Fibroblast of mammary gland (primary cell): ENCODE data around the gene TP53INP2.

Experiments used
- DNase-seq: peaks from one replicate; pipeline ENCODE4 v3.0.0-alpha.2; 2010; ENCODE audit warnings: low read depth
- H3K4me3 ChIP-seq: 2 replicates; pipeline ENCODE4 v1.5.1; 2011; ENCODE audit warnings: low read depth, mild to moderate bottlenecking, low read length, moderate library complexity; ENCODE audit not compliant: control insufficient read depth
- TF ChIP-seq, protein P1 (sequence below): conservative IDR thresholded peaks from 2 replicates; pipeline ENCODE4 v1.5.1; 2011; ENCODE audit warnings: low read depth, low read length, inconsistent platforms; ENCODE audit not compliant: control insufficient read depth, insufficient read depth

Gene TP53INP2

DNA sequence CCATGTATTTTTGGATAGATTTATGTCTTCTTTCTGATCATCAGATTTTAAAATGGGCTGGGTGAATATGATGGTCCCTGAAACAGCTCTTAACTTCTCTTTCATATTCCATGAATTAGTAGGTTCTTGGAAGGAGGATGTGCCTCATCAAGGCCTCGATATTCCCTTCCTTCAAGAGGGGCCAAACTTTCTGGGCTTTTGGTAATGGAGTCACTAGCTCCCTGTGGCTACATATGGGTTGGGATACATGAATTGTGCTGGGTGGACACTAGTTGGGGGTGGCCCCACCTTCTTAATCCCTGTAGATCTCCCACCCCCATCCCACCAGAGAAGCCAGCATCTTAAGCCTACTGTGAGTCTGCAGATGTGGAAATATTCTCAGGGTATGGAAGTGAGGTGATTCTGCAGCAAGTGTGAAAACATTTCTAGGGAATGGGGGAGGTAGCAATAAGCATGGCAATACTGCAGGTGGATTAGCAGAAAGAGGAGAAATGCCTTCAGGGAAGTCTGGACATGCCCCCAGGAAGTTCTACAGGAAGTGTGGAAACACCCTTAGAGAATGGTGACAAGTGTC is 2.2 kb downstream of the TP53INP2 start:
- DNase-seq, result no peak
- H3K4me3 ChIP-seq, result no peak overlapping the region
- TF ChIP-seq, protein P1, sequence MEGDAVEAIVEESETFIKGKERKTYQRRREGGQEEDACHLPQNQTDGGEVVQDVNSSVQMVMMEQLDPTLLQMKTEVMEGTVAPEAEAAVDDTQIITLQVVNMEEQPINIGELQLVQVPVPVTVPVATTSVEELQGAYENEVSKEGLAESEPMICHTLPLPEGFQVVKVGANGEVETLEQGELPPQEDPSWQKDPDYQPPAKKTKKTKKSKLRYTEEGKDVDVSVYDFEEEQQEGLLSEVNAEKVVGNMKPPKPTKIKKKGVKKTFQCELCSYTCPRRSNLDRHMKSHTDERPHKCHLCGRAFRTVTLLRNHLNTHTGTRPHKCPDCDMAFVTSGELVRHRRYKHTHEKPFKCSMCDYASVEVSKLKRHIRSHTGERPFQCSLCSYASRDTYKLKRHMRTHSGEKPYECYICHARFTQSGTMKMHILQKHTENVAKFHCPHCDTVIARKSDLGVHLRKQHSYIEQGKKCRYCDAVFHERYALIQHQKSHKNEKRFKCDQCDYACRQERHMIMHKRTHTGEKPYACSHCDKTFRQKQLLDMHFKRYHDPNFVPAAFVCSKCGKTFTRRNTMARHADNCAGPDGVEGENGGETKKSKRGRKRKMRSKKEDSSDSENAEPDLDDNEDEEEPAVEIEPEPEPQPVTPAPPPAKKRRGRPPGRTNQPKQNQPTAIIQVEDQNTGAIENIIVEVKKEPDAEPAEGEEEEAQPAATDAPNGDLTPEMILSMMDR, result no peak

DNA sequence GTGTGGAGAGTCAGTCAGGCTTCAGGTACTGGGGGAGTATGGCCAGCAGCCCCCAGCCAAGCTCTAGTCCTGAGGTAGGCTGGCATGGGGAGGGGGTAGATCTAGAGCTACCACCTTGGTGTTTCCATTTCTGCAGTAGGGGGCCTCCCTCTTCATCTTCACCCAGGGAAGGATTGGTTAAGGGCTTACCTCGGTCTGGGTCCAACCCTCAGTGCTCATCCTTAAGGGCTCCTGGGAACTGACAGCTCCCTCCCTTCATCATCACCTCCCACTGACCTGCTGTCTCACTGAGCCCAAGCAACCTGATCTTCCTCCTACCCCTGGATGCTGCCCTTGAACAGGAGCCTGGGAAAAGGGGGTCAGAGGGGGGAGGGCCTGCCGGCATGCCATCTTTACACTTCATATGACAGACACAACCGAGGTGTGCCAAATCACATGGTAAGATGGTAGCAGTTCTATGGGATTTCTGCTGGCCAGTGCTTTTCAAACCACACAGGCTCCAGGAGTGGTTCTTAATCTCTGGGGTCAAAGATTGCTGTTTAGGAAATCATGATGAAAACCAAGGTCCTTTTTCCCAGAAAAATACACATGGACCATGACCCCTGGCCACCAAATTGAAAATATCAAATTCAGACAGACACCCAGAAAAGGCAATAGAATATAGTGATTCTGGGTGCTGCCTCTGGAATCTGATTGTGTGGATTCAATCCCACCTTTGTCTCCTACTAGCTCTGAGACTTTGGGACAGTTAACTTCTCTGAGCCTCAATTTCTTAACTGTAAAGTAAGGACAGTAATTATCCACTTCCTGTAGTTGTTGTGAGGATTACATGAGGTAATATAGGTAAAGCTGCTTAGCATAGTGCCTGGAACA is 3.0 kb downstream of the TP53INP2 start:
- TF ChIP-seq, protein P1, result no peak
- H3K4me3 ChIP-seq, result no peak overlapping the region
- DNase-seq, result no peak

DNA sequence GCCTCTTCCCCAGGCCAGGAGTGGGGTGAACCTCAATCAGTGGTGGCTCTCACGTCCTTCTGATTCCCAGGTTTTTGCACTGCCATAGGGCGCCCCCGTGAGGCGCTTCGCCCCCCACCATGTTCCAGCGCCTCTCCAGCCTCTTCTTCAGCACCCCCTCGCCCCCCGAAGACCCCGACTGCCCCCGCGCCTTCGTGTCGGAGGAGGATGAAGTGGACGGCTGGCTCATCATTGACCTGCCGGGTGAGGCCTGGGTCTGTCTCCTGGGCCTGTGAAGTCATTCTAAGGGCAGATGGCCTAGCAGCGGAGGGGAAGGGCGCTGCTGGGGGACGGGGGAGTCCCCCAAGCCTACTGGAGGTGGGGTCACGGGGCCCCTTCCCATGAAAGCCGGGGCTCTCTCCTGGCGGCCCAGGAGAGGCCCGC is 4.5 kb downstream of the TP53INP2 start:
- TF ChIP-seq, protein P1, result peak; percentile 60
- peak; percentile 45 for DNase-seq
- peak overlapping the region; percentile 67 for H3K4me3 ChIP-seq

DNA sequence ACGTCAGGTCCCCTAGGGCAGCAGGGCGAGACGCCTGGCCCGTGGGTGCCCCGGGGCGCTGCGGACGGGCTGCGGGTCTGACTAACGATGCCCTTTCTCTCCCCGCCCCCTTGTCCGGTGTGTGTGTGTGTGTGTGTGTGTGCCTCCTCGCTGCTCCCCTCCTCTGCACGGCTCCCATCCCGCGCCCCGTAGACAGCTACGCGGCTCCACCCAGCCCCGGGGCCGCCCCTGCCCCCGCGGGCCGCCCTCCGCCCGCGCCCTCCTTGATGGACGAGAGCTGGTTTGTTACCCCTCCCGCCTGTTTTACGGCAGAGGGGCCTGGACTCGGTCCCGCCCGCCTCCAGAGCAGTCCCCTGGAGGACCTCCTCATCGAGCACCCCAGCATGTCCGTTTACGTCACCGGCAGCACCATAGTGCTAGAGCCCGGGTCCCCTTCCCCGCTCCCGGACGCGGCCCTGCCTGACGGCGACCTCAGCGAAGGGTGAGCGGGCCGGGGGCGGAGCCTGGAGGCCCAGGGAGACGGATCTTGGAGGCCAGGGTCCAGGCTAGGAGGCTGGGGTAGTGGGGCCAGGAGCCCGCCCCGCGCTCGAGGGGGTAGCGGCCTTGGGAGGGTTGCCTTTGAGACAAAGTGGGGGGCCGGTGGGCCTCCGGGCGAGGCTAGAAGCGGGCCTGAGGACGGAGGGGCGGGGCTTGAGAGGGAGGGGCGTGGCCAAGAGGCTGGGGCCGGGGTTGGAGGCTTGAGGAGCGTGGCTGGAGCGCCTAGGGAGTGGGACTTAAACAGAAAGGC is 5.1 kb downstream of the TP53INP2 start:
- TF ChIP-seq, protein P1, result no peak
- H3K4me3 ChIP-seq, result peak overlapping the region; percentile 67
- peak; percentile 75 for DNase-seq

DNA sequence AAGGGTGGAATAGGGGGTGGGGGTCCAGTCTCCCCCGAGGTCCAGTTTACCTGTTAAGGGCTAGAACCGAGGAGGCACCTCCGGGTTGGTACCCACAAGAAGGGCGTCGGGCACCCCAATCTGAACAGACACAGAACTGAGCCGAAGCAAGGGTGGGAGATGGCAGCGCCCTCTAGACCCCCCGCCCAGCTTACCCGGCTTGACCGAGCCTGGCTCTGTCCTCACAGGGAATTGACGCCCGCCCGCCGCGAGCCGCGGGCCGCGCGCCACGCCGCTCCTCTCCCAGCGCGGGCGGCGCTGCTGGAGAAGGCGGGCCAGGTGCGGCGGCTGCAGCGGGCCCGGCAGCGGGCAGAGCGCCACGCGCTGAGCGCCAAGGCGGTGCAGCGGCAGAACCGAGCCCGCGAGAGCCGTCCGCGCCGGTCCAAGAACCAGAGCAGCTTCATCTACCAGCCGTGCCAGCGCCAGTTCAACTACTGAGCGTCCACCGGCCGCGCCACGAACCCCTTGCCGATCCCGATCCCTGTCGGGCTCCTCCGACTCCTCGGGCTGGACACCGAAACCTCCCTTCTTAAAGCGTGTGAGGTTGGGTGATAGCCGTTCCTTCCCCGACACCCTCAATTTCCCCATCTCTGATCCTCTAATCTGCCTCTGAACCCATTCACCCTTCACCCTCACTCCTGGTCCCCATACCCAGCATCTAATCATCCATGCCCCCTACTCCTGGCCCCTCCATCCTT is 5.9 kb downstream of the TP53INP2 start:
- peak; percentile 53 for DNase-seq
- peak overlapping the region; percentile 67 for H3K4me3 ChIP-seq
- TF ChIP-seq, protein P1, result peak; percentile 12

DNA sequence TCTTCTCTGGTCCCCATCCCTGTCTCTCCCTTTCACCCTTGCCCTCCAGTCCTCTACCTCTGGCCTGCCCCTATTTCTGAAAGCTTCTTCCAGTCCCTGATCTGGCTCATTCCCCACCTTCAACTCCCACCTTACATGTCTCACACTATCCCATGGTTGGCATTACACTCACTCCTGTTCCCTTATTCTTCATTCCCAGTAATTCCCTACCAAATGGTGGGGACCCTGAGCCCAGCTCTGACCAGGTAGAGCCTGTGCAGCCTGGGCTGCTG is 6.4 kb downstream of the TP53INP2 start:
- DNase-seq, result no peak
- TF ChIP-seq, protein P1, result no peak
- H3K4me3 ChIP-seq, result peak overlapping the region; percentile 41
